Cortex of kidney (tissue), 1 donor: ENCODE measurements around the gene ATF7IP2.
"Not testable (repeated sequence)": the region's sequence is repeated elsewhere in the genome, so short reads cannot be mapped to it uniquely, and the experiment has no call there.

ENCODE experiments used
- DNase-seq: peaks from one replicate; lab custom pipeline; 2025; lab: John Stamatoyannopoulos, UW

The ATF7IP2 gene

GRCh38 chr16:10376229-10376628, 9.6 kb upstream of the ATF7IP2 start:
- no peak for DNase-seq

- DNase-seq: no peak
These were observed 2.2 kb upstream of the ATF7IP2 start for GRCh38 chr16:10383626-10384025.

- DNase-seq: no peak
These were observed 748 bp downstream of the ATF7IP2 start for GRCh38 chr16:10386517-10387100.

- DNase-seq: no peak
These were observed 1.3 kb downstream of the ATF7IP2 start for GRCh38 chr16:10387188-10387617.

GRCh38 chr16:10388988-10389387, 3.1 kb downstream of the ATF7IP2 start:
- no peak for DNase-seq

GRCh38 chr16:10390330-10390729, 4.5 kb downstream of the ATF7IP2 start:
- no peak for DNase-seq

GRCh38 chr16:10390867-10391266, 5.0 kb downstream of the ATF7IP2 start:
- DNase-seq: no peak

- DNase-seq: no peak
These were observed 5.5 kb downstream of the ATF7IP2 start for GRCh38 chr16:10391339-10391738.

- no peak for DNase-seq
These were observed 17.1 kb downstream of the ATF7IP2 start for GRCh38 chr16:10402975-10403374.

- DNase-seq: no peak
These were observed 19.6 kb downstream of the ATF7IP2 start for GRCh38 chr16:10405386-10405939.

GRCh38 chr16:10408824-10409381, 23.0 kb downstream of the ATF7IP2 start:
- DNase-seq: no peak

- DNase-seq: not testable (repeated sequence)
These were observed 23.9 kb downstream of the ATF7IP2 start for GRCh38 chr16:10409713-10410112.

GRCh38 chr16:10410469-10410868, 24.6 kb downstream of the ATF7IP2 start:
- DNase-seq: no peak

- no peak for DNase-seq
These were observed 27.2 kb downstream of the ATF7IP2 start for GRCh38 chr16:10412935-10413601.

- not testable (repeated sequence) for DNase-seq
These were observed 32.3 kb downstream of the ATF7IP2 start for GRCh38 chr16:10418204-10418603.

- no peak for DNase-seq
These were observed 33.8 kb downstream of the ATF7IP2 start for GRCh38 chr16:10419701-10420100.

GRCh38 chr16:10421596-10421995, 35.7 kb downstream of the ATF7IP2 start:
- no peak for DNase-seq

- DNase-seq: no peak
These were observed 42.7 kb downstream of the ATF7IP2 start for GRCh38 chr16:10428433-10429168.

GRCh38 chr16:10429299-10429969, 43.6 kb downstream of the ATF7IP2 start:
- DNase-seq: not testable (repeated sequence)

GRCh38 chr16:10441726-10442125, 55.9 kb downstream of the ATF7IP2 start:
- DNase-seq: no peak

GRCh38 chr16:10447289-10447688, 61.4 kb downstream of the ATF7IP2 start:
- DNase-seq: no peak
